HG02623 (cell line): ENCODE results near the gene MGLL.
"Not testable (repeated sequence)": the region's sequence is repeated elsewhere in the genome, so short reads cannot be mapped to it uniquely, and the experiment has no call there.

Experiments
- ATAC-seq: cut with Tn5 transposase; IDR thresholded peaks from one replicate; pipeline ENCODE4 v1.9.1; 2021; ENCODE audit warnings: moderate library complexity; ENCODE audit not compliant: unreplicated experiment

The MGLL gene

GRCh38 chr3:127692501-127693335 is 129.6 kb downstream of the MGLL start:
- no peak for ATAC-seq

GRCh38 chr3:127691974-127692373 is 130.3 kb downstream of the MGLL start:
- no peak for ATAC-seq

- ATAC-seq = no peak
These were observed 130.8 kb downstream of the MGLL start for GRCh38 chr3:127691489-127691888.

GRCh38 chr3:127690823-127691452 is 131.4 kb downstream of the MGLL start:
- ATAC-seq = no peak

- ATAC-seq = no peak
These were observed 132.2 kb downstream of the MGLL start for GRCh38 chr3:127690106-127690505.

GRCh38 chr3:127689266-127689860 is 133.0 kb downstream of the MGLL start:
- no peak for ATAC-seq

- no peak for ATAC-seq
These were observed 133.7 kb downstream of the MGLL start for GRCh38 chr3:127688416-127689265.

GRCh38 chr3:127688022-127688415 is 134.3 kb downstream of the MGLL start:
- no peak for ATAC-seq

GRCh38 chr3:127687228-127687737 is 135.0 kb downstream of the MGLL start:
- no peak for ATAC-seq

- no peak for ATAC-seq
These were observed 135.8 kb downstream of the MGLL start for GRCh38 chr3:127686512-127686894.

GRCh38 chr3:127685708-127686511 is 136.4 kb downstream of the MGLL start:
- no peak for ATAC-seq

- no peak for ATAC-seq
These were observed 137.2 kb downstream of the MGLL start for GRCh38 chr3:127684871-127685707.

- ATAC-seq = no peak
These were observed 139.8 kb downstream of the MGLL start for GRCh38 chr3:127682561-127682960.

GRCh38 chr3:127682175-127682554 is 140.2 kb downstream of the MGLL start:
- not testable (repeated sequence) for ATAC-seq

- ATAC-seq = no peak
These were observed 141.5 kb downstream of the MGLL start for GRCh38 chr3:127680798-127681221.

GRCh38 chr3:127680146-127680661 is 142.1 kb downstream of the MGLL start:
- ATAC-seq = no peak

GRCh38 chr3:127679534-127680145 is 142.7 kb downstream of the MGLL start:
- no peak for ATAC-seq
